Inflammatory macrophage treated with lipopolysaccharide for 1 hour (primary cell): ENCODE data around the gene SGSM1.

ENCODE experiments used
- DNase-seq, 2 donors: peaks; one replicate each; pipeline ENCODE4 v3.0.0-alpha.2; 2020 to 2022

Gene SGSM1

GRCh38 chr22:24954114-24954463 is 148.1 kb downstream of the SGSM1 start:
- no peak for DNase-seq

DNA sequence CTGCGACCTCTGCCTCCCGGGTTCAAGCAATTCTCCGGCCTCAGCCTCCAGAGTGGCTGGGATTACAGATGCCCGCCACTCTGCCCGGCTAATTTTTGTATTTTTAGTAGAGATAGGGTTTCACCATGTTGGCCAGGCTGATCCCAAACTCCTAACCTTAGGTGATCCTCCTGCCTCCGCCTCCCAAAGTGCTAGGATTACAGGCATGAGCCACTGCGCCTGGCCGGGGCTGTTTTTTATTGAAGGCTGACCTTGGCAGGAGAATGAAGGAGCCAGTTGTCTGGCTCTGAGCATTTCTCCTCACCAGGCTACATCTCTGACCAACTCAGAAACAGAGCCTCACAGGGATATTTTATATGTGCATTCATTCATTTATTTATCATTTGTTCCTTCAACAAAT is 148.8 kb downstream of the SGSM1 start:
- DNase-seq = no peak

DNA sequence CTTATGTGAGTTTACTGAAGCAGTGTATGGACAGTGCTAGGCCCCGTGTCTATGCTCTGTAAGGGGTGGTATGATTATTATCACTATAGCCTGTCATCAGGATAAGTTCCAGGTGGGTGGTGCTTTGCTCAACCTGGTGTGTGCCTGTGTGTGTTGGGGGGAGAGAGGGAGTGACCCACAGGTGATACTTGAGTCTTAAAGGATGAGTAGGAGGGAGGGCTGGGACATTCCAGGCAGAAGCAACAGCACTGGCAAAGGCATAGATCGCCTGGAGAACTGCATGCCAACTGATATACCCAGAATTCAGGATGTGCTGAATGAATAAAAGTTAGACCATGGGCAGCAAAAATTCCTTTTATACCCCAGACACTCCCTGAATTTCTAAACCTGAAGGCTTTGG is 151.0 kb downstream of the SGSM1 start:
- no peak for DNase-seq

GRCh38 chr22:24961217-24961844 is 155.3 kb downstream of the SGSM1 start:
- no peak for DNase-seq

- no peak for DNase-seq
These were observed 156.1 kb downstream of the SGSM1 start for GRCh38 chr22:24962094-24962493.

- no peak for DNase-seq
These were observed 156.8 kb downstream of the SGSM1 start for GRCh38 chr22:24962835-24963234.

DNA sequence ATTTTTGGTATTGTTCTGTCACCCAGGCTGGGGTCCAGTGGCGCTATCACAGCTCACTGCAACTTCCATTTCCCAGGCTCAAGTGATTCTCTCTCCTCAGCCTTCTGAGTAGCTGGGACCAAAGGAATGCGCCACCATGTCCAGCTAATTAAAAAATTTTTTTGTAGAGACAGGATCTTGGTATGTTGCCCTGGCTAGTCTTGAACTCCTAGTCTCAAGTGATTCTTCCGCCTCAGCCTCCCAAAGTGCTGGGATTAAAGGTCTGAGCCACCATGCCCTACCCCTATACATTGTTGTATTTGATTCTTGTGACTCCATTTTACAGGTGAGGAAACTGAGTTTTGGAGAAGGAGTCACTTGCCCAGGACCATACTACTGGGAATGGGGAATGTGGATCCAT is 158.4 kb downstream of the SGSM1 start:
- DNase-seq = no peak

- DNase-seq = no peak
These were observed 160.0 kb downstream of the SGSM1 start for GRCh38 chr22:24965822-24966626.

GRCh38 chr22:24968066-24968561 is 162.1 kb downstream of the SGSM1 start:
- no peak for DNase-seq

DNA sequence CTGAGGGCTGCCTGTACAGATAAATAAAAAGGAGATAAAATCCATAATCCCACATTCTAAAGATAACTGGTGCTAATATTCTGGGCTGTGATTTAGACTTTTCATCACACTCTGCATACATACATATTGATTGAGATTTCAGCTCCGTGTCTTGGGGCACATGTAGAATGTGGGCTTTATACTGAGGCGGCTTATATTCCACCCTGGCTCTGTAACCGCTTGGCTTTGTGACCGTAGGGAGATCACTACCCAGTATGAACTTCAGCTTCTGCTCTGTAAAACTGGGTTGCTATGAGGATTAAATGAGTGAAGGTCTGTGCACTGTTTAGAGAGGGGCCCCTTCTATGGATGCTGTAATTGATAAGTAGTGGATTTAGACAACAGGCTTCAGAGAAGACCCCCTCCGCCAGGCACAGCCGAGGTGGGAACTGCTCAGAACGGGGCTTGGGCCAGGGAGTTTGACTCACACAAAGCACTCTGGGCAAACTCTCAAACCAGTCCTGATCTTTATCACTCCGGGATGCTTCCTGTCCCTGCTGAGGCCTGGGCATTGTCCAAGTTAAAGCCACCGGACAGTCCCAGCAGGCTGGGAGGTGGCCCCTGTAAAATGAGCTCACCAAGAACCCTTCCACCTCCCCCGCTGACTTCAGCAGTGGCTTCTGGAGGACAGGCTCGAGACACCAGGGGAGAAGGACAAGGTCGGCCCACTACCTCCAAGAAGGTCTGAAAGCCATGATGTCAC is 163.7 kb downstream of the SGSM1 start:
- no peak for DNase-seq

DNA sequence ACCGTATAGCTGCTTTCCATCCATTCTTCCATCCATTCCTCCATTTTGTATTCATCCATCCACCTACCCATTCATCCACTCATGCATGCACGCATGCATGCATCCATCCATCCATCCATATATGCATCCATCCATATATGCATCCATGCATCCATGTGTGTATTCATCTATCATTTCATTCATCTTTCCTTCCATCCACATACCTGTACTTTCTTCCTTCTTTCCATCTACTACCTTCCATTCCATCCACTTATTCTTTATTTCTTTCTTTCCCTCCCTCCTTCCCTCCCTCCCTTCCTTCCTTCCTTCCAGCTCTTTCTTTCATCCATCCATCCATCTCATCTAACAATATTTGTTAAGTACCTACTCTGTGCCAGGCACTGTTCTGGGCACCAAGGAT is 166.4 kb downstream of the SGSM1 start:
- no peak for DNase-seq

DNA sequence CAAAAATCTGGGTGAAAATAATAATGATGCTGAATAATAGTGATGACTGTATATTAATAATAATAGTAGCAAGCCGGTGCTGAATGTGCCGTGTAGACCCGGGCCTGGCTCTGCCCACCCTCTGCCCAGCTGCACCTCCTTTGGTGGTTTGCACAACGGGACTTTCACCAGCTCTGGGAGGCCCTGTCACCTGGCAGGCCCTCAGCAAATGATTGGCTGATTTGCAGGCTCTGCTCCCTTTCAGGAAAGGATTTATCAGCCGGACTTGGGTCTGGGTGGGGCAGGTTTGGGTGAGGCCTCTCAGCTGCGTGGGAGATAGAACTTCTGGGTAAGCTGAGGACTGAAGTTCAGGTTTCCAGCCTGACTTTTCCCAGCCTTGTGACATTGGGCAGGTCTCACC is 167.9 kb downstream of the SGSM1 start:
- no peak for DNase-seq

DNA sequence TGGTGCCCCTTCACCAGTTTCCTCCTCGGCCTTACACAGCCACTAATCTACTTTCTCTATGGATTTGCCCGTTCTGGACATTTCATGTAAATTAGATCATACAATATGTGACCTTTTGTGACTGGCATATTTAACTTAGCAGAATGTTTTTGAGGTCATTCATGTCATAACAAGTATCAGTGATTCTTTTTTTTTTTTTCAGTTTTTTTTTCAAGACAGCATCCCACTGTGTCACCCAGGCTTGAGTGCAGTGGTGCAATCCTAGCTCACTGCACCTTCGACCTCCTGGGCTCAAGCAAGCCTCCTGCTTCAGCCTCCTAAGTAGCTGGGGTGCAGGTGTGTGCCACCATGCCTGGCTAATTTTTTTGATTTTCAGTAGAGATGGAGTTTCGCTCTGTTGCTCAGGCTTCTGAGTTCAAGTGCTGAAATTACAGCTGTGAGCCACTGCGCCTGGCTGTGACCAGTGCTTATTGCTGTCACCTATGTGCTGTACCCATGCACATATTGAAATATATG is 169.2 kb downstream of the SGSM1 start:
- DNase-seq = no peak

DNA sequence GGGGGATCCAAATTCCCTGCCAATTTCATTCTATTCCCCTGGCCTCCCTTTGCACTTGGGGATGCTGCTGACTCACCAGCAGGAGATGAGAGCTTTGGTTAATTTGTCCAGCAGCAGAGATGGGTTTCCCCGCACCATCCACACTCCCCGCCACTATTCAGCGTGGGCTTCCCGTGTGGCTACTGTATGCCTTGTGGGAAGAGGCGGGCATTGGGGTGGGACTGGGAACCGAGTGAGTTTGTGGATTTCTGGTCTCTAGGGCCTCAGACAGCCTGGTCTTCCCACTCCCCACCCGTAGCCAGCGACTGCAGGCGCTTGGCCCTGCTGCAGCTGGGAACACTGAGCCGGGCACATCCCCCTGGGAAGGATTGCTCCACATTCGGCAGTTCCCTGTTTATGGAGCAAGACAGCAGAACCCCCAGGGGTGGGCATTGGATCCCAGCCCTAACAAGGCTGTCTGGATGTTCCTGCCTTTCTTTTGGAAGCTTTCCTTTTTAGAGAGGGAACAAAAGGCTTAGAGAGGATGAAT is 169.9 kb downstream of the SGSM1 start:
- no peak for DNase-seq

DNA sequence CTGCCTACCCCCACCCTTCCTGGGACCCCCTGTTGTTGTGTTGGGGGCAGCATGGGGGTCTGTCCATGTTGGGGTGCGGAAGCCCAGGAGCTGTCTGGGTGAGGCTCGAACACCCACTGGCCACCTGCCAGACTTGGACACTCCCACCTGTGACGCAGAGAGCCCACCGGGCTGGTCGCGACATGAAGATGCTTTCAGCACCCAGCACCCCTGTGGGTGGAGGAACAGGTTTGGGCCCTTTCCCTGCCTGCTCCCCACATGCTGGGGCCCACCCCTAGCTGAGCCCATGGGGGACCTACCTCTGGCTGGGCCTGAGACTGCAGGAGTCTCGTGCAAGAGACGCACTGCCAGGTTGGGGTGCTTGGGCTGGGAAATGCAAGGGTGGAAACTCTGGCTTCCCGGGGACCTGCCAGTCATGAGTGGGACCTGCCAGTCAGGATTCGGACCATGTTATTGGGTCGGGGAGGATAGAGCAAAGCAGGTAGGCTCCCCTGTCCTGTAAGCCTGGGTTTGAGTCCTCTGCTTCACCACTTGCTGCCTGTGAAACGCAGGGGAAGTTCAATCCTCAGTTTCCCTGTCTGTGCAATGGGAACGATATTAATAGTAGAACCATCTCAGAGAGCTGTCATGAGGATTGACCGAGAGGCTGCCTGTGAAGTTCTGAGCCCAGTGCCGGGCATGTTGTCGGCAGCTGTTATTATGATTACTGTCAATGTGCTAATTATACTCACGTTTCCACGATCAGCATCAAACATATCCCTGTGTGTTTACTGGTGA is 170.6 kb downstream of the SGSM1 start:
- no peak for DNase-seq
